Measurements from ENCODE around the gene RAET1G.
"Not testable (repeated sequence)": the region's sequence is repeated elsewhere in the genome, so short reads cannot be mapped to it uniquely, and the experiment has no call there.

The RAET1G gene

DNA sequence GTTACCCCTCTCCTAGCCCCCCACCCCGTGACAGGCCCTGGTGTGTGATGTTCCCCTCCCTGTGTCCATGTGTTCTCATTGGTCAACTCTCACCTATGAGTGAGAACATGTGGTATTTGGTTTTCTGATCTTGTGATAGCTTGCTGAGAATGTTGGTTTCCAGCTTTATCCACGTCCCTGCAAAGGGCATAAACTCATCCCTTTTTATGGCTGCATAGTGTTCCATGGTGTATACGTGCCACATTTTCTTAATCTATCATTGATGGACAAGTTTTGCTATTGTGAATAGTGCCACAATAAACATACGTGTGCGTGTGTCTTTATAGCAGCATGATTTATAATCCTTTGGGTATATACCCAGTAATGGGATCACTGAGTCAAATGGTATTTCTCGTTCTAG lies 31.1 kb downstream of the RAET1G start:
- not testable (repeated sequence) for DNase-seq

DNA sequence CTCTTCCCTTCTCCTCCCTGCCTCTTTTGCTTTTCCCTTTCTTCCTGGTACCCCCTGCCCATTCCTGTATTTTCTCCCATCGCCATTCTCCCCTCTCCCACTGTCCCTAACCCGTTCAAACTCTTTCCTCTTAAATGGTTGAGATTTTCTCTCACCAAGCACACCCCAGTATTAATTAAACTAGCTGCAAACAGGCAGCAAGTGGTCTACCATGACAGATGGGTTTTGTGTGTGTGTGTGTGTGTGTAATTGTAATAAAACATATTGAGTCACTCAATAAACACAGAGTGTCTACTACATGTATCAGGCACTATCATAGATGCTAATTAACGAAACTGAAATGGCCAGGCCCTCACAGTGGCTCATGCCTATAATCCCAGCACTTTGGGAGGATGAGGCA lies 31.7 kb downstream of the RAET1G start:
- DNase-seq, result no peak

DNA sequence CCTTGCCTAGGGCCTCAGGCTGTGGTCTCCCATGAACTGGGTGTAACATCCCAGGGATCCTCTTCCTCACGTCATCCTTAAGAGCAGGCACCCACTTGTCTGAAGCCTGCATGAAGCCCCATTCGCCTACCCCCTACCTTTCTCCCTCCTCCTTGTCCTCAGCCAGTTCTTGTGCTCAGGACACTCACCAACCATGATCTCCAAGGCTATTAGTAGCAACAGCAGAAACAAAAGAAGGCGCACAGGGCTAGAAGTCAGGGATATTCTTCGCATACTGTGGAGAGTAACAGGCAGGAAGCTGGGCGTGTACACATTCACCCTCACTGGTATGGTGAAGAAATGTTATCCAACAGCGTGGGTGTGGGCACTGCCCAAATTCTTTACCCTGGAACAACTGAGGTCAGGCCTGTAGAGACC lies 32.3 kb downstream of the RAET1G start:
- no peak for DNase-seq

DNA sequence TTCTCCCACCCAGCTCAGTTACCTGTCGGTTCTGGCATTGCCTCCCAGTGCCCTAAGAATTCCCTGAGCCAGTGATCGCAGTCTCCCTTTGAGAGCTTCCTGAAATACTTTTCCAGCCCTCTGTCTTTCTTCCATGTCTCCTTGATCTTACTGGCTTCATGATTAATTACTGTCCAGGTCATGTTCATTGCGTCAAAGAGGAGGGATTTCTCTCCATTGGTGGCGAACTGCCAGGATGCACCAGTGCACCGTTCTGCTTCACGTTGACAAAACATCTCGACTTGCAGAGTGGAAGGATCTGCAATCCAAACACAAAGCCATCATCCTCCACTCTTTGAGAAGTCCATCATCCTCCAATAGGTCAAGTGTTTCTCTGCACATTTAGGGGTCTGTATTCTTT lies 33.6 kb downstream of the RAET1G start:
- no peak for DNase-seq

DNA sequence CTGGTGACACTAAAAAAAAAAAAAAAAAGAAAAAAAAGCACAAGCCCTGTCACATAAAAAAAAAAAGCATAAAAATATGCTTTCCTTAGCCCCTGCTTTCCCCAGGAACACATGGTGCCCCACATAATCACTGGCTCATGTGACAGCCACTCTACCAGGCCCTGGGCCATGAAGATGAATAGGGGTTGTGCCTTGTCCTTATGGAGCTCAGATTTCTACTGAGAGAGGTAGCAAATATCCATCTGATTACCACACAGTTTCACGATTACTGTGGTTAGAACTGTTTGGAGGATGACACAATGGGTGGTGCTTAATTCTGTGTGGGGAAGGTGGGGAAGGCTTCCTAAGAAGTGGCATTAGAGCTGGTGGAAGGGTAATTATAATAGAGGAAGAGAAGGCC lies 34.3 kb downstream of the RAET1G start:
- DNase-seq, result no peak

DNA sequence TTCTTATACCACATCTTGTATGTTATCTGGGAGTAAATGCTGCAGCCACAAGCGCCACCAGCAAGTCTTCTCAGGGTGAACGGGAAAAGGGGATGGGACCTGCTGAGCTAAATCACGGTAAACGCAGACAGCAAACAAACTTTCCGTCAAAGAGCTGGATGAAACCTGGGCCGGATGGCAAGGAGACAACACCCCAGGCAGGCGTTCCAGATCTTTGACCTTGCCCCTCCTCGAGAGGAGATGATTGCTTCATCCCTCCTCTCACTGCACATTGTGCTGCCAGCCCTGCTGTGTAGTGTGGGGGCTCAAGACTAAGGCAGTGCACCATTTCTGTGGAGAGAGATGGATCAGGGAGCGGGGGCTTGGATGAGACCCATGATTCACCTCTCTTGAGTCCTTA lies 34.8 kb downstream of the RAET1G start:
- no peak for DNase-seq

DNA sequence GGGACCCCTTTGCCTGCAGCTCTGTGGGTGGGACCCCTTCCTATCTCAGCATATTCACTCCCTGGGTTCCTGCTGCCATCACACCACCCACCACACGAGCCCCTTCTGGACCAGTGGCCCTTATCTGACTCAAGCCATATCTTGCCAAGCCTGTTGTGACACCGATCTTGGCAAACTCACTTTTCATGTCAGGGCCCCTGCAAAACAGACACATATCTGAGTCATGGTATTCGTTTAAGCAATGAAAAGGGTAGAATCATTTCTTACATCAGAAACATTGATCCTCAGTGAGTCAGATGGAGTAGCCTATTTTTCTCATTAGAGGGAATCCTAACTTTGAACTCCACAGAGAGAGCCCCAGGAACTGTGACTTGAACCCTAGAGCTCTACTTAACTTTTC lies 35.6 kb downstream of the RAET1G start:
- no peak for DNase-seq

DNA sequence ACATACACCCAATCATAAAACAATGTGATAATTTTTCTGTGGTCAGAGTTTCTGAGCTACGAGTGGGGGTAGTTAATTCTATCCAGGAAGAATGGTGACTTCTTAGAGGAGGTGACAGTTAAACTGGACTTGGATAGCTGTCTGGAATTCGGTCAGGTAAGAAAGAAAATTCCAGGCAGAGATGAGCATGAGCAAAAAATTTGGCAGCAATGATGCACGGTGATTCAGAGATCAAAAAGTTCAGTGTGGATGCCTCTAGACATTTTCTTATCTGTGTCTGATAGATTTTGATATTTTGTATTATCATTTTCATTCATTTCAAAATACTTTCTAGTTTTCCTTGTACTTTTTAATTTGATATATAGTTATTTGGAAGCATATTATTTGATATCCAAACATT lies 37.0 kb downstream of the RAET1G start:
- no peak for DNase-seq

DNA sequence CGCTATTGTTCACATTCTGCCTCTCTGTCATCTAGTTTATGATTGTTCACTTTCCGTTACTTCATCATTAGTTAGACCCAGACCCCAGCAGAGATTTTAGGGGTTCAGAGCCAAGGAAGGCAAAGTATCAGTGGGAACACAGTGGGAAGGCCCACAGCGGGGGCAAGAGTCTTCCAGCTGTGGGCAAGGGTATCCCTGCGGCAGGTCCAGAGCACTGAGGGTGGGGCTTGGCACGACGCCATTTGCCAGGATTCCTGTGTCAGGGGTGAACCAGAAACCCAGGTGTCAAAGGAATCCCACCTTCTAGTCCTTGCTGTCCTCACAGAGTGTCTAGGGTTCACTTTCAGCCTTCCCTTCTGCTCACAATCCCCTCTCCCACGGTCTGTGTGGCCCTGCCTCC lies 38.3 kb downstream of the RAET1G start:
- DNase-seq, result no peak

DNA sequence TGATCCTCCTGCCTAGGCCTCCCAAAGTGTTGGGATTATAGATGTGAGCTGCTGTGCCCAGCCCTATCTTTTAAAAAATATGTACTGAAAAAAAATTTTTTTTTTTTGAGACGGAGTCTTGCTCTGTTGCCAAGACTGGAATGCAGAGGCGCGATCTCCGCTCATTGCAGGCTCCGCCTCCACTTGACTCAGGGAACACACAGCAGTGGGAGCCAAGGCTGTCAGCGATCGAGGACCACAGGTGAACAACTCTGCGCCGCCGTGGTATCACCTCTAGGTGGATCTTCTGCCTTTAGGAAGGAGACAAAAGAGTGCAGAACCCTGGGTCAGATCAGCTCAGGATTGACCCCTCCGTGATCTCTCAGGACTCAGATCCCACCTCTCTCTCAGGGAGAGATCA lies 38.7 kb downstream of the RAET1G start:
- DNase-seq, result no peak

DNA sequence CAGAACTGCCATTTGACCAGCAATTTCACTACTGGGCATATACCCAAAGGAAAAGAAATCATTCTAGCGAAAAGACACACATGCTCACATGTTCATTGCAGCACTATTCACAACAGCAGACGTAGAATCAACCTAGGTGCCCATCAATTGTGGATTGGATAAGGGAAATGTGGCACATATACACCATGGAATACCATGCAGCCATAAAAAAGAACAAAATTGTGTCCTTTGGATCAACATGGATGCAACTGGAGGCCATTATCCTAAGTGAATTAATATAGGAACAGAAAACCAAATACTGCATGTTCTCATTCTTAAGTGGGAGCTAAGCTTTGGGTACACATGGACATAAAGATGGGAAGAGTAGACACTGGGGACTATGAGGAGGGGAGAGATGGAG lies 41.1 kb downstream of the RAET1G start:
- DNase-seq, result no peak

DNA sequence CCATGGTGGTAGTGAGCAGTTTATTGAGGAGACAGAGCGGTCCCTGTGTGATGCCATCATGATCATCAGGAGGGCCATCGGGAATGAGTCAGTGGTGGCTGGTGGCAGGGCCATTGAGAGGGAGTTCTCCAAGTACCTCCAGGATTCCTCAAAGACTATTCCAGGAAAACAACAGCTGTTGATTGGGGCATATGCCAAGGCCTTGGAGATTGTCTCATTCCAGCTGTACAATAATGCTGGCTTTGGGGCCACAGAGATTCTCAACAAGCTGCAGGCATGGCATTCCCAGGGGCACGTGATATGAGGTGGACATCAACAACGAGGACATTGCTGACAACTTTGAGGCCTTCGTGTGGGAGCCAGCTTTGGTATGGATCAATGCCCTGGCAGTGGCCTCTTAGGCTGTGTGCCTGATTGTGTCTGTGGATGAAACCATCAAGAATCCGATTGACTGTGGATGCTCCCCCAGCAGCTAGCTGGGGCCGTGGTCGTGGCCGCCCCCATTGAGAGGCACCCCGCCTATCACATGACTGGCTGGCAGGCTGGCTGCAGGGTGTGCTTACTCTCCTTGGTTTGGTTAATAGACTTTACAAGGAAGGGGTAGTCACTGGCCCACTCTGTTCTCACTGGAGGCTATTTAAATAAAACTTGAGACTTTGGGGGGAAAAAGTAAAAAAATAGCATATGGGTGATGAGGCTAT lies 41.7 kb downstream of the RAET1G start:
- DNase-seq, result no peak

DNA sequence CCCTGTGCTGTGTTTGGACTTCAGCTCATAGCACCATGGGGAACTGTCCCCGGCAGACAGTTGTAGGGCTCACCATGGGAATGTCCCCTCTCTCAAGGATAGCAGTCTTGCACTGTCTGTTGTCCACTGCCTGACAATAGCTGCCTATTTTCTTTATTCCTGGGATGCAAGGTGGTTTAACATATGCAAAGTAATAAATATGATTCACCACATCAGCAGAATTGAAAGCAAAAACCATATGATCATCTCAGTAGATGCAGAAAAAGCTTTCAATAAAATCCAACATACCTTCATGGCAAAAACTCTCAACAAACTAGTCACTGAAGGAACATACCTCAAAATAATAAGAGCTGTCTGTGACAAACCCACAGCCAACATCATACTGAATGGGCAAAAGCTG lies 45.3 kb downstream of the RAET1G start:
- no peak for DNase-seq

DNA sequence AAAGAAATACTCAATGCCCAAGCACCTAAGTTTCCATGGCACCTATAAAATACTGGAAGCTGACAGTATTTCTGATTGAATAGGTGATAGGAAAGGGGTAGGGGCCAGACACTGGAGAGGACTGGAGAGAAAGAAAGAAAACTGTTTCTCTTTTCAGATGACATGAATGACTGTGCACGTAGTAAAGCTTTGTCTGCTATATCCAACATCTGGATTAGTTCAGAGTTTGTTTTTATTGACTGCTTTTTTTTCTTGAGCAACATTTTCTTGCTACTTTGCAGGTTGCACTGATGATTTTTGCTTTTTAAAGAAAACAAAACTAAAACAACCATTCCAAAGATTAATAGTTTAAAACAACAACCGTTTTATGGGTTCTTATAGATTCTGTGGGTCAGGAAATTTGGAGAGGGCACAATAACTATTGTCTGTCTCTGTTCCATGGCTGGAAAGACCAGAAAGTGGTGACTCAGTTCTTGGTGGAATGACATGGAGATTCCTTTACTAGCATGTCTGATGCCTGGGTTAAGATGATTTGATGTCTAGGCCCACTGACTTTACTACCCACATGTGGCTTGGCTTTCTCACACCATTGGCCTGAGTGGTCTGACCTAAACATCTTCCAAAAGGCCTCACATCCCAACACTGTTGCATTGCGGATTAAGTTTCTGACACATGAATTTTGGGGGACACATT lies 46.5 kb downstream of the RAET1G start:
- DNase-seq, result no peak

DNA sequence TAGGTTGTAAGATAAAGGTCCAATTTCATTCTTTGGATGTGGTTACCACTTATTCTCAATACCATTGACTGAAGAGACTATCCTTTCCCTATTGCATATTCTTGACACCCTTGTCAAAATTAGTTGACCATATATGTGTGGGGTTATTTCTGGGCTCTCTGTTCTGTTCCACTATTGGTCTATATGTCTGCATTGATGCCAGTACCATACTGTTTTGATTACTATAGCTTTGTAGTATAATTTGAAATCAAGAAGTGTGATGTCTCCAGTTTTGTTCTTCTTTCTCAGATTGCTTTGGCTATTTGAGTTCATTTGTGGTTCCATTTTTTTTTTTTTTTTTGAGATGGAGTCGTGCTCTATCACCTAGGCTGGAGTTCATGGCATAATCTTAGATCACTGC lies 50.7 kb downstream of the RAET1G start:
- DNase-seq, result no peak

DNA sequence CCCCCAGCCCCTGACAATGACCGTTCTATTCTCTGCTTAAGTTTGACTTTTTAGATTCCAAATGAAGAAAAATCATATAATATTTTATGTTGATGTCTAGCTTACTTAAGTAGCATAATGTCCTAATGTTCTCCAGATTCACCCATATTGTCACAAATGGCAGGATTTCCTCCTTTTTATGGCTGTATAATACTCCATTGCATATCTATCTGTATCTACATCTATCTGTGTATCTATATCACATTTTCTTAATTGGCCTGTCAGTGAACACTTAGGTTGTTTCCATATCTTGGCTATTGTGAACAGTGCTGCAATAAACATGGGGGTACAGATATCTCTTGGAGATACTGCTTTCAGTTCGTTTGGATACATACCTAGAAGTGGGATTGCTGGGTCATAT lies 51.7 kb downstream of the RAET1G start:
- no peak for DNase-seq

DNA sequence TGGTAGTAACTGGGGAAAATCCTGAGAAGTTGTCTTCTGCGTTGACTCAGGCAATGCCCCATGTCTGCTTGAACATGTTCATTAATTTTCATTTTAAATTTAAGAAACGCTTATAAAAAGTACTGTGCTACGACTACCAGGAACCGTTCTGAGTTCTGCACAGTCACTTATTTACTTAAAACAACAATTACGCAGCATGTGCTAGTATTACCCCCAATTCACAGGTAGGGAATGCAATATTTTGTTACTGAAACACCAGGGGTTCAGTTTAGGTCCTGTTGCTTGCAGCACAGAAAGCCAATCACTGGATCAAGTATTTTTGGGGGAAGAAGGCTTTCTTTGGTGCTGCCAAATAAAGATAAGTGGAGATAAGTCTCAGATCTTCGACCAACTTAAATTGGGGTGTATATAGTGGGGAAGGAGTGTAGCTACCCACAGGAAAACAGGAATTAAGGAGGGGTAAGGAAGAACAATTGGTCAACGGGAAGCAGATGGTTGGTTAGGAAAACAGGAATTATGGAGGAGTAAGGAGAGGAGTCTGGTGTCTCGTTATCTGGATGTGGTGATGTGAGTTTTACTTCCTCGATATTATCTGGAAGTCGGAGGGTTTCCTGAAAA lies 53.5 kb downstream of the RAET1G start:
- DNase-seq, result no peak

DNA sequence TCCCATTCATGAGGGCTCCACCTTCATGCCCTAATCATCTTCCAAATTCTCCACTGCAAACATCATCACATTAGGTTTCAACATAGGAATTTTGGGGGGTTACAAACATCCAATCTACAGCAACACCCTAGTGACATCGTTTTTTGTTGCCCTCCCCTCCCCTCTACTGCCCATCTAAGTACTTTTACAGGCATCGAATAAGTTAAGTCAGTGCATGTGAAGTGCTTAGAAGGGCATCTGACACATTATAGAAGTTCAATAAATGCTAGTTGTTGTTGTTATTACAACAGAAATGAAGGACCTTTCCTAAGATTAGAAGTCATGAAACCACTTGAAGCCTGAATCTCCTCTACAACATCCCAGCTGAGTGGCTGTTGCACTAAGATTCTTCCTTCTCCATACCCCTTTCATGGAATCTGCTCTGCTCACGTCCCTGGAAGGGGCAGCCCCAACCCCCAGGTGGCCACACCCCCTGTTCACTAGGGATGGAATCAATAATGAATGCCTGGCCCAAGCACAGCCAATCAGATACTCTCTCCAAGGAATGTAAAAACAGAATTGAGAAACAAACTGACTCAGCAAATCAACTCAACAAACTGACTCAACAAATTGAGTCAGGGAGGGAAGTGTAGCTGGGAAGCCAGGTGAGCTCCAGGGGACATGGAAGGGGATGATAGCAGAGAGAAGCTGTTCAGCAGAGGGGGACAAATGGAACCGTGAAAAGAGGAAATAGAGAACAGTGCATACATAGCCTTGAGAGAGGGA lies 54.9 kb downstream of the RAET1G start:
- no peak for DNase-seq

All from effector CD8-positive, alpha-beta T cell (primary cell).